GM18499 (cell line): ENCODE measurements around the gene SH2D5.

Experiments used
- ATAC-seq: cut with Tn5 transposase; IDR thresholded peaks from one replicate; pipeline ENCODE4 v1.9.1; 2021; ENCODE audit warnings: moderate number of reproducible peaks; ENCODE audit not compliant: insufficient read depth, unreplicated experiment

SH2D5 gene

DNA sequence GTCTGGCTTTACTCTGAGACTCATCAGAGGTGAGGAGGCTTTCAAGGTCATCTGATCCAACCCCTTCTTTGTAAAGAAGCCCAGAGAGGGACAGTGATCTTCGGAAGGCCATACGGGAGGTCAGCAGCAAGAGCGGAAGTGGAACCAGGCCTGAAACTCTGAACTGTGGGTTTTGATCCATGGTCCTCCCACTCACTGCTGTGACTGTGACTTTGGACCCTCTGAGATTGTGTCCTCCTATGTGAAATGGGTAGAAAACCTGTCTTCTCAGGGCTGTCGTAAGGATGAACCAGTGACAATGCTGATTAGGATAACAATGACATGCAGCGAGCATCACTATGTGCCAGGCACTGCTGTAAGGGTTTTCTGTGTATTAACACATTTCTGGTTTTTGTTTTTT is 61.6 kb downstream of the SH2D5 start:
- no peak for ATAC-seq
